A204.1 (cell line): ENCODE data around the gene RPL35.

Experiments
- FAIRE-seq: peaks from 2 replicates; lab custom pipeline; 2012; peaks lifted over from hg19 to GRCh38; lab: Jason Lieb, UNC

The RPL35 gene

GRCh38 chr9:124875501-124875900 is 13.7 kb upstream of the RPL35 start:
- FAIRE-seq, result no peak

GRCh38 chr9:124873664-124874063 is 11.9 kb upstream of the RPL35 start:
- FAIRE-seq, result no peak

DNA sequence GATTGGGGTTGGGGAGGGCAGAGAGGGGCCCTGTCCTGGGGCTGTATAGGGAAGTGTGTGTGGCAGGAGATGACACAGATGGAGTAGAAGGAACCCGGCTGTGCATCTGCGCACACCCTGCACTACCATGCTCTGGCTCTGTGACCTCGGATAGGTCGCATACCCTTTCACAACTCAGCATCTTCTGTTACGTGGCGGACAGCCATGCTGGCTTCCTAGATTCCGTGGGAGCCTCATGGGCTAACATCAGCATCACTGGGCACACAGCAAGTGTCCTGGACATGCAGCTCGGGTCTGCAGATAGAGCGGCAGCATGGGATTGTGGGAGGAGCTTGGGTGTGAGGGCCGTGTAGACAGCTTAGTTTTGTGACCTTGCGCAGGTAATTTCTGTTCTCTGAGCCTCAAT is 9.4 kb upstream of the RPL35 start:
- no peak for FAIRE-seq

DNA sequence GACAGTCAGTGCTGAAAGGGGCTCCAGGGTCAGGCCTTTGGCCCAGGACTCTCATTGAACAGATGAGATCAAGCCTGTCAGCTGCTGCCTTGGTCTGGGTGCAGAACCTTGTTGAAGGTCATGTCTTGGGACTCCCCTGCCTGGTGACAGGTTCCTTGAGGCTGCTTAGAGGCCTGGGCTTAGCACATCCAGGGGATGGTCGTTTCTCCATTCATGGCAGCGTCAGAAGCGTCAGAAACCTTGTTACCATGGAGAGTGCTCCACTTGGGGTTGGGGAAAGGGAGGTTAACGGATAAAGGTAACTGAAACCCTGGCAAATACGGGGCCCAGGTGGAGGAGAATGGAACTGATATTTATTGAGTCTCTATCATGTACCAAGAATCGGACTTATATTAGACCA is 9.0 kb upstream of the RPL35 start:
- FAIRE-seq, result no peak

DNA sequence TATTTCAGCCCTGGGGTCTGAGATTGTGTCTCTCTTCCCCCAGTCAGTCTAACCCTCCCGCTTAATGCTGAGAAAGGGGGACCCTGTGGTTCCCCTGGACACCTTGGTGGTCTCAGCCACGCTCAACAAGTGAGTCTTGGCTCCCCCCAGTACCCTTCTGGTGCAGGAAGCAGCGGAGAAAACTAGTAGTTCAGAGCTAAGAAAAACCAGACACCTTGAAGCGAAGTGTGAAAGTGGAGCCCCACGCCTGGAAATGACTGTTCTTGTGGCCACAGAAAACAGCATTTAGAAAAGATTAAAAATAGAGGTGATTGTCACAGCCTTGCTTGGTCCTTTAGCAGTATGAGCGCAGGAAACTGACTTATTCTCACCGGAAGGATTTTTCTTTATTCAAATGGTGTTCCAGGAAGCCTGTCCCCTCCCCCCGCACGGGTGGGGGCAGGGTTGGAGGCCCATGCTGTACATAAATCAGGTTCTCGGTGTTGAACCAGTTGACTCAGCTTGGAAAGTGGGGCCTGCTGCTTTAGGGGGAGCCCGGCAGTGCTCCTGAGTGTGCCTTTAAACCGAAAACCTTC is 8.3 kb upstream of the RPL35 start:
- FAIRE-seq, result no peak

DNA sequence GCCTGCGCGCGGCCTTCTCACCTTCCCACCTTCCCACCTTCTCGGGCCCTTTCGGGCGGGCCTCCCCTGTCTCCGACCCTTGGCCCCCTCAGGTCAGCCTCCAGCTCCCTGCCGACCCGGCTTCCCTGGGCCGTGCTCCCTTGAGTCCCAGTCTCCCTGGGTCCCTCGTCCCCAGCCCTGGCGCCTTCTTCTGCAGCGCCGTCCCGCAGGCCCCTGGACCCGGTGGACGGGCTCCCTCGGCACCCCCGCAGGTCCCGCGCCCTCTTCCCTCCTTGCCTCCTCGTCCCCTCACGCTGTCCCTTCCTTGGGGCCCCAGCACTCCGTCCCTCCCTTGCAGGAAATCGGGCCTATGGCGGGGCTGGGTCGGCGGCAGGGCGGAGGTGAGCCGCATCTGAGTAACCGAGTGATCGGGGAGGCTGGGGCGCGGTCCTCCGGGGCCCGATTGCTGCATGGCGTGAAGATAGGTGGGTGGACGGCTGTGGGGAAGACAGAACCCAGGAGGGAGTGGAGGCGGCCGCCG is 7.8 kb upstream of the RPL35 start:
- no peak for FAIRE-seq

- FAIRE-seq, result no peak
Observed at GRCh38 chr9:124868511-124869465, 7.0 kb upstream of the RPL35 start.

GRCh38 chr9:124863371-124863871 is 1.7 kb upstream of the RPL35 start:
- FAIRE-seq, result no peak

DNA sequence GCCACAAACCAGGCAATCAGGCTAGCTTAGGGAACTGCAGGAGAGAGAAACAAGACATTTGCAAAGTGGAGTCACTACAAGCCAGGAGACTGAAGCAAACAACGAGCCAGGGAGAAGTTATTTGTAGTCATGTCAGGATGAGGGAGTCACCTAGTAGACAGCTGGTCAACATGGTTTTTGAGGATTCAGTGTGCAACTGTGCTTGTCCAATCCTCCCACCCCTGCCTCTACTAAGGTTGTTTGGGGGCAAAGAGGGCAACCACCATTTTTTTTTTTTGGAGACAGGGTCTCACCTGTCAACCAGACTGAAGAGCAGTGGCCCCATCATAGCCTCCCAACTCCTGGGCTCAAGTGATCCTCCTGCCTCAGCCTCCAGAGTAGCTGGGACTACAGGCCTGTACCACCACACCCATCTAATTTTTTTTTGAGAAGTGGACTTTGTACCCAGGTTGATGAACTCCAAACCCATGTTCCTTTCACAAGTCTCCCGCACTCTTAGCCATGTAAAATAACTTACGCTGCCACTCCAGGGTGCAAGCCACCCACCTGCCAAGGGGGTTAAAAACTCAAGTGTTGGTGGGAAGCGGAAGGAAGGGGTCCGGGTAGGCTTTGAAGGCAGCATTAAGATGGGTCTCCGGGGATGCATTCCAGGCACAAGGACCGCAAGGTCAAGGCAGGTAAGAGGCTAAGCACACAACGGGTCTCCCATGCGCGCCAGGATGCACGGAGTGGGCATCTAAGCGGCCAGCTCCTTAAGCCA is 995 bp downstream of the RPL35 start:
- no peak for FAIRE-seq

- FAIRE-seq, result no peak
Observed at GRCh38 chr9:124859803-124860581, 1.8 kb downstream of the RPL35 start.

DNA sequence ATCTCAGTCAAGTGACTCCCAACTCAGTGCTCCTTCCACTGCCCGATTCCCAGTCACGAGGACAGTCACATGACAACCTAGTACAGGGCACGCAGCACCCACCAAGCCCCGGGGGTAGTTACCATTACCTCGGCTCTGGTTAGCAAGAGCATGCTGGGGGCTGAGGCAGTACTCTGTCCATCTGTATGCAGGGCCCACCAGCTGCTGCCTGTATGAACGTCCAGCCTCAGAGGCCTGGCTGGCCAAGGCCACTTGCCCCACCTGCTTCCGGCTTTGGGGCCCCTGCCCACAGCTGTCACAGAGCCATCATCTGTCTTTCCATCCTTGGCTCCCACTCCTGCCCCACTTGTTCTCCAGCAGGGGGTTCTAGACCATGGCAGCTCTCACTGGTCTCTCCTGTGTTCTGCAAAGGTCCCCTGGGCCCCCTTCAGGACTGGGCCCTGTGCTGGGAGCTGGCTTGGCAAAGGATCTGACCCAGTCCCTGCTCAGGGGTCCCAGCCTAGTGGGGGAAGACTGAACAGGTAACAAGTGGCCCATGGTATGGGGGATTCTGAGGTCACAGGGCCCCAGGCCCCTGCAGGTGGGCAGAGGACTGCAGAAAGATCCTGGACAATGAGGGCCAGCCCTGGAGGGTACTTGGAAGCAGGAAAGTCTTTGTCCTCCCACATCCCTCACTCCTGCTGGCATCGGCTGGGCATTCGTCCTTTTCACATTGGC is 3.3 kb downstream of the RPL35 start:
- FAIRE-seq, result no peak

DNA sequence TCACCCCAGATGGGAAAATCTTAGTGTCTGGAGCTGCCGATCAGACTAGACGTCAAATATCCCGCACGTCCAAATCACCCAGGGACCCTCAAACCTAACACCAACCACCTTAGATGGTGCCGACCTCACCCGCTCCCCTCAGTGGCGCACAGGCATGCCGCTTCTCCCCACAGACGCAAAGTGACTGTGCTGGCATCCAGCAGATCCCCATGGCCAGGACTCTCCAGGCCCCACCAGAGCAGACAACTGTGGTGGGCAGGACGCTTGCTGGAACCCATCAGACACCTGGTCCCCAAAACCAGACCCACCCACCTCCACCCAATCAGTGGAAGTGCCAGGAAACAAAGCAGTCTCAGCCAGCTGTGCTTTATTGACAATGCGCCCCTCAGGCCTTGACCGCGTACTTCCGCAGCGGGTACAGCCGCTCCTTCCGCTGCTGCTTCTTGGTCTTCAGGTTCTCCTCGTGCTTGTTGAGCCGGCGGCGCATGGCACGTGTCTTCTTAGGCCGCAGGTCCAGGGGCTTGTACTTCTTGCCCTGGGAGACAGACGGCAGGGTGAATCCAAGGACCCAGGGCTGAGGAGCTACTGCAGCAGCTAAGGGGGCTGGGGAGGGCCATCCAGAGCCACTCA is 4.1 kb downstream of the RPL35 start:
- FAIRE-seq, result no peak

DNA sequence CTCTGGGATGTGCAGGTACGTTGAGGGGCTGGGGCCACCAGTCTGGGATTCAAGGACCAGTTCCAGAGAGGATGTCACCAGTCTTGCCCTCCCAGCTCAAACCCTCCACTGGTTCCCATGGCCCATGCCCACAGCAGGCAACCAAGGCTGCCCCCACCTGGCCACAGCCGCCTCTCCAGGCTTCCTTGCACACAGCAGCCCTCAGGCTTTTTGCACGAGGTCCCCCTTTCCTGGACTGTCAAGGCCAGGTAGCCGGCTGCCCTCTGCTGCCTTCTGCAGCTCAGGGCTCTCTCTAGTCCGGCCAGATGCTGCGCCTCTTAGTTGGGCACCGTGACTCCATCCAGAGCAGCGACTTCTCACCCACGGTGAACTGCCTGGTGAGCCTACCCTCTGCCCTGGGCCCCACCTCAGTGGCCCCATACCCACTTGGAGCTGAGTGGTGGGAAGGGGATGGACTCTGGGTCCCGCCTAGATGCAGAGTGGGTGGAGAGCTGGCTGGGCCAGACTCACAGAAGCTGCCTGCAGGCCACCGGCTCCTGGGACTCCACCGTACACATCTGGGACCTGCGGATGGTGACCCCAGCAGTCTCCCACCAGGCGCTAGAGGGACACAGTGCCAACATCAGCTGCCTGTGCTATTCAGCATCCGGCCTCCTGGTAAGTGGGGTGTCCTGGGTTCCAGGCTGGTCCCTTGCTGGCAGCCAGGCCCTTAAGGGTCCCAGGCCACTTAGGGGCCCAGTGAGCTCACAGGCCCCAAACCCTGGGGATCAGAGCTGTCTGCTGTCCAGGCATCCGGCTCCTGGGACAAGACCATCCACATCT is 5.6 kb downstream of the RPL35 start:
- FAIRE-seq, result no peak

DNA sequence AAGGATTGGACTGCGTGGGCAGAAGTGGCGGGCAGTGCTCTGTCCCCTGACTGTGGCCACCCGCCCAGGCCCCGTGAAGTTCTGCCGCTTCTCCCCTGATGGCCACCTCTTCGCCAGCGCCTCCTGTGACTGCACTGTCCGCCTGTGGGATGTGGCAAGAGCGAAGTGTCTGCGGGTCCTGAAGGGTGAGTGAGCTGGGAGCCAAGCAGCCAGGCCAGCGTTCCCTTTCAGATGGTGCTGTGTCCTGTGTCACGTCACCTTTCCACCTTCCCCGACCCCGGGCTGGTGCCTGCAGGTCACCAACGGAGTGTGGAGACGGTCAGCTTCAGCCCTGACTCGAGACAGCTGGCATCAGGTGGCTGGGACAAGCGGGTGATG is 6.2 kb downstream of the RPL35 start:
- FAIRE-seq, result no peak

GRCh38 chr9:124854822-124855221 is 6.9 kb downstream of the RPL35 start:
- no peak for FAIRE-seq

DNA sequence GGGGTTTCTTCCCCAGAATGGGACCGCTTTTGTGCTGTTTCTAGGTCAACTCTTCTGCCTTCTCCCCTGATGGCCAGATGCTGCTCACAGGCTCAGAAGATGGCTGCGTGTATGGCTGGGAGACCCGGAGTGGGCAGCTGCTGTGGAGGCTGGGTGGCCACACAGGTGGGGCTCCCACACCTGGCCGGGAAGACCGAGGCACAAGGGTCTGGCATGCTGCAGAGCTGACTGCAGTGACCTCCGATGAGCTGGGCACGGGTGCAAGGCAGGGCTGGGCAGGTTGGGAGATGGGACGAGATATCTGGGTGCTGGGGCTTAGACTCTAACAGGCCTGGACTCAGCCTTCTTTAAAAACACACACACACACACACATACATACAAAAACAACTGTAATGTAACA is 7.6 kb downstream of the RPL35 start:
- no peak for FAIRE-seq

DNA sequence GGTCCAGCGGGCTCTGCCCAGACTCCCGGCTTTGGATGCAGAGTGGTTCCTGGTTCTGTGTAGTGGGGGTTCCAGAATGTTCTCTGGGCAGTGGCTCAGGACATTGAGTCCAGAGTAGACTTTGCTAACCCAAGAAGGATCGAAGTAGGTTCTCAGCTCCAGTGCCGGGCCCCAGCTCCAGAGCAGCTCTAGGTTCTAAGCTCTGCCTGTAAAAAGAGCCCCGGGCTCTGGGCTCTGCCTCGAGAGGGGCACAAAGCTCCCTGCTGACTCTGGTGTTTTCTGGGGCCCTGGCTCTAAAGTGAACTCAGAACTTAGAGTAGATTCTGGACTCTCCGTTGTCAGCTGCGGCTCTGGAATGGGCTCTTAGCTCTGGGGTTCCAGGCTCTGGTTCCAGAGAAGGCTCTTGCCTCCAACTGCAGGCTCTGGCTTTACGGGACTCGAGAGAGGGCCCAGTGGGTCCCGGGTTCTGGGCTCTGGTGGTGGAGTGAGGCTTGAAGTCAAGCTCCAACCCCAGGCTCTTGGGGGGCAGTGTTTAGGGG is 8.1 kb downstream of the RPL35 start:
- FAIRE-seq, result no peak

DNA sequence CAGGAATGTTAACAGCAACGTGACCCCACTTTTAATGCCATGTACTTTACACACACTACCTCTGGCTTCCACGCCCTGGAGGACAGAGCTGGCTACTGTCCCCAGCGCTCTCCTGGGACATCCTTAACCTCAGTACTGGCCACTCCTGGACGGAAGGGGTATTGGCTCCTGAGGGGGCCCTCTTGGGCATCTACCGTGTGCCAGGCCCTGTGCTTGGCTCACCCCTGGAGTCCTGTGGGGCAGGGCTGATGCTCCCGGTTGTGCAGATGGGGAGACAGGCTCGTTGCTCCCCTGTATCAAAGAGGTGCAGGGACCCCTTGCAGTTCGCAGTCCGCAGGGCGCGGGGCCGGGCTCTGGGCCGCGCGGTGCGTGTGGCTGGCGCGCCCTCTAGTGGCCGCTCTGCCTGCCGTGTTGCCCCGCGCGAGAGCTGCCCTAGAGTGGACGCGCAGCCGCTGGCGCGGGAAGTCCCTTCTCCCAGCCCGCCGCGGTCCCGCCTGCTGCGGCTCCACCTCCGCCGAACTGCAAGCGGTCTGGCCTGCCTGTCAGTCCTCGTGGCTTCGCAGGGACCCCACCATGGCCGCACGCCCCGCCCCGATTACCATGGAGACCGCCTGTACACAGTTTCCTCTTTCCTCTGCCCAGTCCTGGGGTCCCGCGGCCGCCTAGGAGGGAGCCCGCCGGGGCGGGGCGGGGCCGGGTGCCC is 8.8 kb downstream of the RPL35 start, which contains the start of gene WDR38:
WDR38 (plus strand) TSS at position 632 of the 703 bp plus-strand sequence. CDS start 72 bp downstream, outside the sequence.
- no peak for FAIRE-seq
